Fibroblast of skin of right biceps (primary cell): ENCODE measurements around the gene RBMS2.
A peak's percentile ranks its signal among the peaks of the same experiment; 100 is the strongest.
"Not testable (repeated sequence)": the region's sequence is repeated elsewhere in the genome, so short reads cannot be mapped to it uniquely, and the experiment has no call there.

ENCODE experiments used
- DNase-seq: peaks from one replicate; pipeline ENCODE4 v3.0.0-alpha.2; 2013

Gene RBMS2, protein sequence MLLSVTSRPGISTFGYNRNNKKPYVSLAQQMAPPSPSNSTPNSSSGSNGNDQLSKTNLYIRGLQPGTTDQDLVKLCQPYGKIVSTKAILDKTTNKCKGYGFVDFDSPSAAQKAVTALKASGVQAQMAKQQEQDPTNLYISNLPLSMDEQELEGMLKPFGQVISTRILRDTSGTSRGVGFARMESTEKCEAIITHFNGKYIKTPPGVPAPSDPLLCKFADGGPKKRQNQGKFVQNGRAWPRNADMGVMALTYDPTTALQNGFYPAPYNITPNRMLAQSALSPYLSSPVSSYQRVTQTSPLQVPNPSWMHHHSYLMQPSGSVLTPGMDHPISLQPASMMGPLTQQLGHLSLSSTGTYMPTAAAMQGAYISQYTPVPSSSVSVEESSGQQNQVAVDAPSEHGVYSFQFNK

DNA sequence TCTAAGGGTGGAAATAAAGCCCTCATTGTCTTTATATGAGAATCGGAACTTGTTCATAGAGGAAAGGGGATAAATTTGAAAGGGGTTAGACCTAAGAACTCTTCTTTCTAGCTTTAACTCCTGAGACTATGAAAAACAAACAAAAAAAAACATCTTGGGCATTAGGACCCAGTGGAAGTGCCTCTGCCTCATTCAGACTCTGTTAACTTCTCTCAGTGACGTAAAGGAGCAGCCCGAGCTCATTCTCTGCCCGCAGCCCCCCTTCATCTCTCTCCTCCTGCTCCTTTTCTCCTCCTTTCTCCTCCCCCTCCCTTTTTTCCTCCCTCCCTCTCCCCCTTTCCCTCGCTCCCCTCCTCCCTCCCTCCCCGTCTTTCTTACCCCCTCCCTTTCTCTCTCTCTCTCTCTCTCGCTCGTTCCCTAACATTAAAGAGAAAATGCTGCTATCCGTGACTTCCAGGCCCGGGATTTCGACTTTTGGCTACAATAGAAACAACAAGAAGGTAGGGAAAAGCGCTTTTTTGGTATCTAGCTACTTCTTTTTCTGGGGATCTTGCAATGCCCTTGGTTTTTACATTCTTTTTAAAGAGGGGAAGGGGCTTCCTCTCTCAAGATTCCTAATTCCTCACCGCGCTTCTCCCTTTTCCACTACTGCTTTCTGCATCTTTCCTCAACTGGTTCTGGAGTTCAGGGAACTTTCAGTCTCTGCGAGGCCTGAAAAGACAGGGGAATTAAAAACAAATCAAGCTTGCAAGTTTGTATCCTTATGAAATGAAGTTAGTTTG, at the start of gene RBMS2:
RBMS2 (plus strand) TSS at position 231 of the 782 bp plus-strand sequence; CDS start at position 435, 204 bp downstream.
- DNase-seq: peak; percentile 93

DNA sequence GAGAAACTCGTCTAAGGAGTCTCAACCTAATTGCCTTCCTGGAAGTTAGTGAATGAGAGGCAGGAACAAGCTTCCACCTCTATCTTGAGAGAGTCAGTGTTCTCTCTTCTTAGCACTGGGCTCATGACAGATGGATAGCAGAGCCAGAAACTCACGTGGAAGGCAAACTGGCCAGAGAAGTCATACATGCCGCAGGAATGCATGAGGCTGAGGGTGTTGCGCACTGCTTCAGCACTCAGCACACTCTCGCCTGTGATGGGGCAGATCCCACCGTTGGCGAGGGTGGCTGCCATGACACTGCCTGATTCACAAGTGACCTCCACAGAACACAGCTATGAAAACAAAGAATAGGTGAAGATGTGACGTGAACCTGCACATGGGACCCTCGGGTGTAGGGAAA, 47.2 kb upstream of the RBMS2 start:
- no peak for DNase-seq

DNA sequence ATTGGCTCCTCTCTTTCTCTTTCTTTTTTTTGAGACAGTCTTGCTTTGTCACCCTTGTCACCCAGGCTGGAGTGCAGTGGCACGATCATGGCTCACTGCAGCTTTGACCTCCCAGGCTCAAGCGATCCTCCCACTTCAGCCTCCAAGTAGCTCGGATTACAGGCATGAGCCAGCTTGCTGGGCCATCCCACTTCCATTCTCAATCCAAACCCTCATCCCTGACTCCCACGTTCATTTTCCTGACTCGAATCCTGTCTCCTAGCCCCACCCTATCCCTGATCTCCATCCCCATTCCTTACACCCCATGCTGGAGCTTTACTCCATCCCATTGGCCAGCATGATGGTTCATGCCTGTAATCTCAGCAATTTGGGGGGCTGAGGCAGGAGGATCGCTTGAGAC, 45.5 kb upstream of the RBMS2 start:
- no peak for DNase-seq

DNA sequence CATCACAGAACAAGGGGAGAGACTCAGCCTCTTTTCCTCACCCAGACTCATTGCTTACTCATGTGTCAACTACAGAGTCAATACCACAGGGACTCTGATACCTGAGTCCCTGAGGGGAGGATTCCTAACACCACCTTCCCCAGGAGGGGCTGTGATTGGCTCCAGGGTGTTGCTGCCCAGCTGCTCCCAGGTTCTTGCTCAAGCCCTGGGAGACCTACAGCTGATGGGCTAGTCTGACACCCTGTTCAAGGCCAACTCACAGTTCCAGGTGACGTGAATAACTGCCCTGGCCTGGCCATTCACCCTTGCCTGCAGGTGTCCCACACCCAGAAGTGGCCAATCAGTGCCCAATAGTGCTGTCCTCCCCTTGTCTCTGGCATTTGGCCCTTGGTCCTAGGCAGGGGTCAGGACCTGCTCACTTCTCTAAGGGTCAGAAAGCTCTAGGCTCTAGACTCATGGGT, 44.6 kb upstream of the RBMS2 start:
- DNase-seq: no peak

DNA sequence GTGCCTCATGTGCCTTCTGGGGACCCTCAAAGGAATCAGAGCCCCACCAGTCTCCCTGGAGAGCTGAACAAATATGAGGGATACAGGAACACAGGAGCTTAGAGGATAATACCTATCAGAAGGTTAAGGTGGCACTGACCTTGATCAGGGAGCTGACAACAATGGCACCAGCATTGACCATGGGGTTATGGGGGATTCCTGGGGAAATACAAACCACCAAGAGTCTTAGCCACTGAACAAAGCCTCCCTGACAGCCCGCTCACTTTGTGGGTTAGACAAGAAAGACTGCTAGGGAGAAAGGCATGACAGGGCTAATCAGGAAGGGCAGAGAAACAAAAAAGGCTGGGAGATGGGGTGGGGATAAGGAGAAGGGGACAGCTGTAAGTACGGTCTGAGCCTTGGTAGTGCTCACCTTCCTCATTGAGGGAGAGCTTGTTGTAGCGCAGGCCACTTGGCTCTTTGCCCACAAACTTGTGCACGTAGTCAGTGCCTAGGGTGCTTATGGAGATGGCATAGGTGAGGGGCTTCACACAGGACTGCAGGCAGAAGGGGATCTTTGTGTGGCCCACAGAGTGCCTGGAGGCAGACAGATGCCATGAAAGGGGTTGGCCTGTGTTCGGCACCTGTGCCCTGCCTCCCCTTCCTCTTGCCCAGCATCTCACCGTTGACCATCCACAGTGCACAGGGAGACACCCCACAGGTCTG, 43.9 kb upstream of the RBMS2 start:
- no peak for DNase-seq

DNA sequence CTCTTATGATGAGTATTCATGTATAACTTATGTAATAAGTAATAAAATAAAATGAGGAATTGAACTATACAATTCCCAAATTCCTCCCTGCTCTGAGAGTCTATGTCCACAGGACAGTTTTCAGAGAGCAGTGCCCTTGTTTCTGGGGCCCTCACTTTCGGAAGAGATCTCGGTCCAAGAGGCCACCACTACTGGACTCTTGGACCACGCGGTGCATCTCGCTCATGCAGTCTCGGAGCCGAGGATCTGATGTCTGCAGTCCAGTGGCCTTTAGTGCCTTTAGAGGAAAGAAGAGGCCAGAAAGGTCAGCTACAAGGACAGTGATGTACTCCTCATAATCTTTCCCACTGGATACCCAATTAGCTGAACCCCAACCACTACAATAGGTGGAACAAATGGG, 42.0 kb upstream of the RBMS2 start:
- DNase-seq: no peak

DNA sequence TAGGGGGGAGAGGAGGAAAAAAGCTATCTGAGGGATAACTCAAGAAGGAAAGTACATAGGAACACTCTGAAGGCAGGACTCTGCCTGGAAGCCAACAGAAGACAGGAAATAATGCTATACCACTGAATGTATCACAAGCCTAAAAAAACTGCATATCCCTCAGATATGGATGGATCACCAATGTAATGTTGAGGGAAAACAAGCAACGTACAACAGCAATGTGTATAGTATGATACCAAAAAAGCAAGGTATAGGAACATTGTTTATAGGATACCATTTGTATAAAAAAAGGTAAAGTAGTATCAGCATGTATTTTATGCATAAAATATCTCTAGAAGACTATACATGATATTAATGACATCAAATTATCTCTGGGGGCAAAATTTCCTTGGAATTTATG, 37.1 kb upstream of the RBMS2 start:
- no peak for DNase-seq

- DNase-seq: no peak
Measured at GRCh38 chr12:56486694-56487093, 34.9 kb upstream of the RBMS2 start.

GRCh38 chr12:56487448-56488040, 34.1 kb upstream of the RBMS2 start:
- peak; percentile 10 for DNase-seq

DNA sequence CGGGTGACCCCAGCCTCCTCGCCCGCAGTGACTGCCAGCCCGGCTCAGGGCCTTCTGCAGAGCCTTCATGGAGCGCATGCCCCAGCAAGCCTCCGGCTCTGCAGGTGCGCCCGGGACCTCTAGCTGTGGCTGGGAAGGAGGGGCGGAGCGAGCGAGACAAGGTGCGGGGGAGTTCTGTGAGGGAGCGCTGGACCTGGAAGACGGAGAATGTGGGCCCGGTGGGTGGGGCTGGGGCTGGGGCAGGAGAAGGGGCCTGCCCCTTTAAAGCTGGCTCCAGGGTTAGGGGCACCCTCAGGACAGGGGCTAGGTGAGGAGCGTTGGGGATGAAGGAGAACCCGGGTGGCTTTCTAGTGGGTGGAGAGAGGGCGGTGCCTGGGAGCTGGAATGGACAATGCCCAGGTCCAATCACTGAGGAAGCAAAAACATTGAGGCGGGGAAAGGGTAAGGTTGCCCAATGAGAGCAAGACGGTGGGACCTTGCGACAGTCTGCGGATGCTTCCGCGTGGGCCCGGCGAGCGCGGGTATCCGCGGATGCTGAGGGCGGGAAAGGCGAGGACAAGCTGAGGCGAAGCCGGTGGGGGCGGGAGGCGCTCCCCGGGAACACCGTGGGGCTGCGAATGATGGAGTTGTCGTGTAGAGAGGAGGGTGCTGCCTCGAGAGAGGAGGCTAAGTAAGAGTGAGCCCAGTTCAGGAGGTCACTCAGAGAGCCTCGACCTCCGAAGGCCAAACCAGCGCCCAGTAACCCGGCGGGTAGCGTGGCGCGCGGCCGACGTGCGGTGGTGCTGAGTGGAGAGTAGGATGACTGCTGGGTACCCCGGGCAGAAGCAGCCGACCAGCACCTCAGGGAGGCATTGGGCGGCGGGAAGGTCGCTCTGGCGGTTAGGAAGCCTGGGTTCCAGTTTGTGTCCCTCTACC, 33.3 kb upstream of the RBMS2 start, which contains the start of gene GLS2:
GLS2 (minus strand) TSS at position 121 of the 915 bp plus-strand sequence; CDS start at position 78, 43 bp downstream.
- DNase-seq: peak; percentile 70

GRCh38 chr12:56490360-56490759, 31.3 kb upstream of the RBMS2 start:
- no peak for DNase-seq

DNA sequence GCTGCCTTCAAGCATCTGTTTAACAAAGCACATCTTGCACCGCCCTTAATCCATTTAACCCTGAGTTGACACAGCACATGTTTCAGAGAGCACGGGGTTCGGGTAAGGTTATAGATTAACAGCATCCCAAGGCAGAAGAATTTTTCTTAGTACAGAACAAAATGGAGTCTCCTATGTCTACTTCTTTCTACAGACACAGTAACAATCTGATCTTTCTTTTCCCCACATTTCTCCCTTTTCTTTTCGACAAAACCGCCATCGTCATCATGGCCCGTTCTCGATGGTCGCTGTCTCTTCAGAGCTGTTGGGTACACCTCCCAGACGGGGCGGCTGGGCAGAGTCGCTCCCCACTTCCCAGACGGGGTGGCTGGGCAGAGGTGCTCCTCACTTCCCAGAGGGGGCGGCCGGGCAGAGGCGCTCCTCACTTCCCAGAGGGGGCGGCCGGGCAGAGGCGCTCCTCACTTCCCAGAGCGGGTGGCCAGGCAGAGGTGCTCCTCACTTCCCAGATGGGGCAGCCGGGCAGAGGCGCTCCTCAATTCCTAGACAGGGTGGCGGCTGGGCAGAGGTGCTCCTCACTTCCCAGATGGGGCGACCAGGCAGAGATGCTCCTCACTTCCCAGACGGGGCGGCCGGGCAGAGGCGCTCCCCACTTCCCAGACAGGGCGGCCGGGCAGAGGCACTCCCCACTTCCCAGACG, 28.1 kb upstream of the RBMS2 start:
- DNase-seq: not testable (repeated sequence)

DNA sequence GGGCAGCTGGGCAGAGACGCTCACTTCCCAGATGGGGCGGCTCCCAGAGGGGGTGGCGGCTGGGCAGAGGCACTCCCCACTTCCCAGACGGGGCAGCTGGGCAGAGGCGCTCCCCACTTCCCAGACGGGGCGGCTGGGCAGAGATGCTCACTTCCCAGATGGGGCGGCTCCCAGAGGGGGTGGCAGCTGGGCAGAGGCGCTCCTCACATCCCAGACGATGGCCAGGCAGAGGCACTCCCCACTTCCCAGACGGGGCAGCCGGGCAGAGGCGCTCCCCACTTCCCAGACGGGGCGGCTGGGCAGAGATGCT, 27.6 kb upstream of the RBMS2 start:
- DNase-seq: not testable (repeated sequence)

- not testable (repeated sequence) for DNase-seq
Measured at GRCh38 chr12:56494481-56494880, 27.1 kb upstream of the RBMS2 start.

DNA sequence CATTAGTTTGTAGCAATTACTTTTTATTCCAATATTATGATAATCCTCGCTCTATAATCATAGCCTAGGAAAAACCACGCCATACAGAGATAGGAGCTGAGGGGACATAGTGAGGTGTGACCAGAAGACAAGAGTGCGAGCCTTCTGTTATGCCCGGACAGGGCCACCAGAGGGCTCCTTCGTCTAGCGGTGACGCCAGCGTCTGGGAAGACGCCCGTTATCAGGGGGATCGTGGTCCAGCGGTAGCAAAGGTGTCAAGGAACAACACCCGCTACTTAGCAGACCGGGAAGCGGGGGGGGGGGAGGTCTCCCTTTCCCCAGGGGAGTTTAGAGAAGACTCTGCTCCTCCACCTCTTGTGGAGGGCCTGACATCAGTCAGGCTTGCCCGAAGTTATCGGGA, 24.9 kb upstream of the RBMS2 start:
- peak; percentile 34 for DNase-seq

DNA sequence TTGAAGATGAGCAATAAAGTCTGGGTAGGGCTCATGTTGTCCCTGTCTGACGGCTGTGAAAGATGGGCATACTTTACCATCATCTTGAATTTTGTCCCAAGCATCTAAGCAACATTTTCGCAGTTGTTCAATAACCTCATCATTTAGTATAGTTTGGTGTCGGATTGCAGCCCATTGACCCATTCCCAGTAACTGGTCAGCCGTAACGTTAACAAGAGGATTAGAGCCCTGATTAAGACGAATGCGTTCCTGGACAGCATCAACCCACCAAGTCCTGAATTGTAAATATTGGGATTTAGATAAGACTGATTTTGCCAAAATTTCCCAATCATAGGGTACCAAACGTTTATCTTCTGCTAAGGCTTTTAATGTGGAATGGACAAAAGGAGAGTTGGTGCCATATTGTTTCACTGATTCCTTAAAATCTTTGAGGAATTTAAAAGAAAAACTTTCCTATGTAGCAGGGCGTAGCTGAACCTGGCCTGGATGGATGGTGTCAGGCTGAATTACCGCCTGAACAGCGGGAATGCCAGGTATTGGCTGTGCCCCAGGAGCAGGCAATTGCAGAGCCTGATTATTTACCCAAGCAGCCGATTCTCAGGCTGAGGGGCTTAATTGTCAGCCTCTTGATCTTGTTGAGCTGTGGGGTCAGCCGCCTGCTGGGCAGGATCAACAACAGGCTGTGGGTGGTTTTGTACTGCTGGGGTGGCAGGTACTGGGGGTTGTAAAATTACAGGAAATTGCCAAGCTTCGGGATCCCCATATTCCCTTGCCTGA, 23.3 kb upstream of the RBMS2 start:
- DNase-seq: not testable (repeated sequence)

DNA sequence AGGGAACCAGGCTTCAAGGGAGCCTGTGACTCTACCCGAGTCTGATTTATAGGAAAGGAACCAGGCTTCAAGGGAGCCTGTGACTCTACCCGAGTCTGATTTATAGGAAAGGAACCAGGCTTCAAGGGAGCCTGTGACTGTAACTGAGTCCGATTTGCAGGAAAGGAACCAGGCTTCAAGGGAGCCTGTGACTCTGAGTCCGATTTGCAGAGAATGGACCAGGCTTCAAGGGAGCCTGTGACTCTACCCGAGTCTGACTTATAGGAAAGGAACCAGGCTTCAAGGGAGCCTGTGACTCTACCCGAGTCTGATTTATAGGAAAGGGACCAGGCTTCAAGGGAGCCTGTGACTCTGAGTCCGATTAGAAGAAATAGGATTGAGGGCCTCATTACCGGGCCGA, 22.2 kb upstream of the RBMS2 start:
- not testable (repeated sequence) for DNase-seq

- not testable (repeated sequence) for DNase-seq
Measured at GRCh38 chr12:56499879-56500278, 21.7 kb upstream of the RBMS2 start.

GRCh38 chr12:56510786-56511185, 10.8 kb upstream of the RBMS2 start:
- no peak for DNase-seq

- not testable (repeated sequence) for DNase-seq
Measured at GRCh38 chr12:56514014-56514318, 7.7 kb upstream of the RBMS2 start.

GRCh38 chr12:56517854-56518253, 3.8 kb upstream of the RBMS2 start:
- no peak for DNase-seq
